BJ (cell line): ENCODE data around the gene CCDC183. TPM values are rescaled to one million over a fixed set of nuclear protein-coding genes. Genes with fewer than 3 reads are reported as not detected.
"Not testable (repeated sequence)": the region's sequence is repeated elsewhere in the genome, so short reads cannot be mapped to it uniquely, and the experiment has no call there.

Source experiments
- CTCF ChIA-PET: fragments of 350-600 bp; formaldehyde crosslinking; extraction: SDS; loops from one replicate; lab custom pipeline; 2021; ENCODE audit warnings: antibody characterized with exemption, inconsistent platforms; lab: Yijun Ruan, JAX
- POLR2A ChIA-PET: fragments of 300-600 bp; sonication (Branson Sonifier 250); formaldehyde crosslinking; extraction: SDS; loops from one replicate; lab custom pipeline; 2021; ENCODE audit warnings: antibody characterized with exemption; lab: Charles Lee
- DNase-seq: peaks from one replicate; pipeline ENCODE4 v3.0.0-alpha.2; 2011; ENCODE audit warnings: low read depth
- H3K27me3 ChIP-seq: 2 replicates; pipeline ENCODE4 v1.6.0; 2011; ENCODE audit warnings: low read length; ENCODE audit not compliant: control insufficient read depth, insufficient read depth
- H3K36me3 ChIP-seq: 2 replicates; pipeline ENCODE4 v1.5.1; 2011; ENCODE audit warnings: low read length; ENCODE audit not compliant: control insufficient read depth, insufficient read depth
- H3K4me3 ChIP-seq: 2 replicates; pipeline ENCODE4 v1.5.1; 2011; ENCODE audit warnings: low read depth, mild to moderate bottlenecking, control low read depth, low read length
- CTCF ChIP-seq: IDR thresholded peaks from 2 replicates; pipeline ENCODE4 v1.5.1; 2011; ENCODE audit warnings: low read depth, mild to moderate bottlenecking, control low read depth, inconsistent platforms, low read length, moderate library complexity; ENCODE audit not compliant: insufficient read depth
- polyA plus RNA-seq: library from polyadenylated mRNA; depleted of rRNA; stranded (reverse); fragments of >200 nt; gene quantifications from 2 replicates; pipeline ENCODE4 v1.2.3, GENCODE V29; 2011

CCDC183 gene
- polyA plus RNA-seq, 1 experiment = 0.20 TPM

DNA sequence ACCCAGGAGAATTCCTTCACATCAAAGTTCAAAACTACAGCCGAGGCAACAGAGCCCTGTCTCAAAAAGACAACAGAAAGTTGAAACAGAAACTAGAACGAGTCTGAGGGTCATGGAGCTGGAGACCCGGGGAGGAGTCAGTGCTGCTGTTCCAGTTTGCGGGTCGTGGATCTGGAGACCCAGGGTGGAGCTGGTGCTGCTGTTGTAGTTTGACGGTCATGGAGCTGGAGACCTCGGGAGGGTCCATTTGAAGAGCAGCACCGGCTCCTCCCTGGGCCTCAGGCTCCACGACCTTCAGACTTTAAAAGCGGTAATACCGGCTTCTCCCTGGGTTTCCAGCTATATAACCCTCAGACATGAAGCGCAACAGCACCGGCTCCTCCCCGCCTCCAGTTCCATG lies 18.8 kb upstream of the CCDC183 start:
- ChIA-PET POLR2A (no interaction called here), CTCF (interaction anchor here (0.7 to 4.2 kb wide), 6 partner anchors 8 to 258 kb away, joined by 3 to 24 read pairs (median 8); partner anchors contain the start of gene LCN8)
- no peak for DNase-seq
- H3K27me3 ChIP-seq = peaks cover 11% of the 10 kb centered on the region
- no peak for TF ChIP-seq CTCF
- H3K36me3 ChIP-seq = no peaks in the 10 kb centered on the region
- H3K4me3 ChIP-seq = no peak overlapping the region

- Histone ChIP-seq H3K36me3 (no peaks in the 10 kb centered on the region), H3K4me3 (no peak overlapping the region), H3K27me3 (peaks cover 11% of the 10 kb centered on the region)
- TF ChIP-seq CTCF = 0 out of 2 replicates have a peak, but pooled peaks have one; percentile 8
- POLR2A ChIA-PET = no interaction called here
- CTCF ChIA-PET = interaction anchor here (0.6 to 4.2 kb wide), 7 partner anchors 8 to 250 kb away, joined by 3 to 24 read pairs (median 4); partner anchors contain the start of gene TMEM141
- no peak for DNase-seq
These were observed 16.3 kb upstream of the CCDC183 start for GRCh38 chr9:136779808-136780207.

DNA sequence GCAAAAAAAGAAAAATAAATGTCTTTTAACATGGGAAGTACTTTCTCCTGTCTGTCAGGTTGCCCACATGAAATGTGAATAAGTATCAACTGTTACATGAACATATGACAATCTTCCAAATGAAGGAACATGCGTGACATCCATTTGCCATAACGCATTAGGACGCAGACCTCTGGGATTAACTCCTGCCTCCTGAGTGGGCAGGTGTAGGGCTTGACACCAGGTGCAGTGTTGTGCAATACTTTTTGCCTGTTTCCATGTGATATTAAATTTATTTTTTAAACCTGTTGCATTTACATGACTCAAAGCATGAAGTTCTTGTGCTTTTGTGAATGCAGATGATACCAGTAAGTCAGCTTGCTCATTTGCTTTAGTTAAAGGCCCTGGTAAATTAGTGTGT lies 13.7 kb upstream of the CCDC183 start:
- ChIA-PET POLR2A (no interaction called here), CTCF (interaction anchor here (0.7 to 6.8 kb wide), 4 partner anchors 13 to 406 kb away, joined by 3 to 52 read pairs (median 4); partner anchors contain the start of genes ANAPC2 and SSNA1)
- Histone ChIP-seq H3K27me3 (peaks cover 9% of the 10 kb centered on the region), H3K4me3 (no peak overlapping the region), H3K36me3 (no peaks in the 10 kb centered on the region)
- TF ChIP-seq CTCF = no peak
- no peak for DNase-seq

DNA sequence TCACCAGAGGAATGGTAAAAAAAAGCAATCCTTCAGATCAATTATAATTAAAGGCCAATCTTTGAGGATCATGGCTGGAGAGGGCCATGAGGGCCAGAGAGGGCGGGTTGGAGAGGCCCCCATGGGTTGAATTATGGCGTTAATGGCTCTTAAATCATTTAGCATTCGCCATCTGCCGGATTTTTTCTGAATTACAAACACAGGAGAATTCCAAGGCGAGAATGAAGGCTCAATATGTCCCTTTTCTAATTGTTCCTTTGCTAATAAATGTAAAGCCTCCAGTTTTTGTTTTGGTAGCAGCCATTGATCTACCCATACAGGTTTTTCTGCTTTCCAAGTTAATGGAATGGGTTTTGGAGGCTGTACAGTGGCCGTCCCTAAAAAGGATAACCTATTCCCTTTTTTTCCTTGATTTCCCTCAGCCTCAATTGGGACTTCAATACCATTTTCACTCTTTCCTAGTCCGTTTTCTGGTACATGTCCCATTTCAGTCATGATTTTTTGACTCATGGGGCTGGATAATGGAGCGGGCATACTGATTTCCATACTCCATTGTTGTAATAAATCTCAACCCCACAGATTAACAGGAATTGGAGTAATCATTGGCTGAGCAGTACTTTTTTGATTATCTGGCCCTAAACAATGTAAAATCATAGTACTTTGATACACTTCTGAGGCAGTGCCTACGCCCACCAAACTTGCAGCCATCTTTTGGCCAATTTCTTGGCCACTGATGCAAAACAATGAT lies 11.7 kb upstream of the CCDC183 start:
- CTCF ChIA-PET = interaction anchor here (6.8 kb wide), 1 partner anchor 252 kb away, joined by 52 read pairs; no protein-coding TSS in a partner anchor
- TF ChIP-seq CTCF = peak; percentile 22
- POLR2A ChIA-PET = no interaction called here
- H3K27me3 ChIP-seq = no peaks in the 10 kb centered on the region
- no peak overlapping the region for H3K4me3 ChIP-seq
- no peaks in the 10 kb centered on the region for H3K36me3 ChIP-seq
- DNase-seq = no peak

DNA sequence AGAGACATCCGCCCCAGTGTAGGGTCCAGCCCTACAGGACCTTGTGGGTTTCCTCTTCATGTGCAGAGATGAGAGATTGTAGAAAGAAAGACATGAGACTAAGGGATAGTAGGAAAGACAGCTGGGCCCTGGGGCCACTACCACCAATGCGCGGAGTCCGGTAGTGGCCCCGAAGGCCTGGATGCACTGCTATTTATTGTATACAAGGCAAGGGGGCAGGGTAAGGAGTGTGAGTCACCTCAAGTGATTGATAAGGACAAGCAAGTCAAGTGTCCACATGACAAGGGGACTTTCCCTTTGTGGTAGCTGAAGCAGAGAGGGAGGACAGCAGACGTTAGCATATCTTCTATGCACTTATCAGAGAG lies 11.2 kb upstream of the CCDC183 start:
- ChIA-PET CTCF (interaction anchor here (1.2 to 6.8 kb wide), 3 partner anchors 57 to 283 kb away, joined by 3 to 52 read pairs (median 7); partner anchors contain the start of gene AJM1), POLR2A (no interaction called here)
- Histone ChIP-seq H3K27me3 (no peaks in the 10 kb centered on the region), H3K36me3 (no peaks in the 10 kb centered on the region), H3K4me3 (no peak overlapping the region)
- no peak for DNase-seq
- no peak for TF ChIP-seq CTCF

- POLR2A ChIA-PET = not testable (repeated sequence)
These were observed 10.4 kb upstream of the CCDC183 start for GRCh38 chr9:136785565-136786355.

More at GRCh38 chr9:136785565-136786355, 10.4 kb upstream of the CCDC183 start:
- H3K36me3 ChIP-seq, H3K4me3 ChIP-seq, DNase-seq, H3K27me3 ChIP-seq: not testable (repeated sequence)
- CTCF ChIA-PET = interaction anchor here (0.6 to 6.8 kb wide), 9 partner anchors 23 to 295 kb away, joined by 3 to 52 read pairs (median 3); partner anchors contain the start of genes AJM1 and NPDC1
